Ovary (tissue), 3 donors: Measurements from ENCODE around the gene STX16.

Experiments used
- EP300 ChIP-seq: sonication (generic); formaldehyde crosslinking; IDR thresholded peaks from one replicate; pipeline ENCODE4 v1.6.1; 2017; ENCODE audit warnings: antibody characterized with exemption
- POLR2A ChIP-seq: fragments of 450-650 bp; IDR thresholded peaks from one replicate; pipeline ENCODE4 v1.6.1; 2017; ENCODE audit warnings: antibody characterized with exemption, mild to moderate bottlenecking, moderate library complexity
- TF ChIP-seq, protein P1 (sequence below), 3 donors: fragments of 450-650 bp in 2 of 3; fragments of 200-600 bp in 1 of 3; IDR thresholded peaks; one replicate each; pipeline versions ENCODE4 v1.5.1 to v1.8.0; 2016 to 2022; ENCODE audit warnings: antibody characterized with exemption in 3 of 3, mild to moderate bottlenecking in 1 of 3
- donor health status: DM: no; HTN: no; CAD: no.

DNA sequence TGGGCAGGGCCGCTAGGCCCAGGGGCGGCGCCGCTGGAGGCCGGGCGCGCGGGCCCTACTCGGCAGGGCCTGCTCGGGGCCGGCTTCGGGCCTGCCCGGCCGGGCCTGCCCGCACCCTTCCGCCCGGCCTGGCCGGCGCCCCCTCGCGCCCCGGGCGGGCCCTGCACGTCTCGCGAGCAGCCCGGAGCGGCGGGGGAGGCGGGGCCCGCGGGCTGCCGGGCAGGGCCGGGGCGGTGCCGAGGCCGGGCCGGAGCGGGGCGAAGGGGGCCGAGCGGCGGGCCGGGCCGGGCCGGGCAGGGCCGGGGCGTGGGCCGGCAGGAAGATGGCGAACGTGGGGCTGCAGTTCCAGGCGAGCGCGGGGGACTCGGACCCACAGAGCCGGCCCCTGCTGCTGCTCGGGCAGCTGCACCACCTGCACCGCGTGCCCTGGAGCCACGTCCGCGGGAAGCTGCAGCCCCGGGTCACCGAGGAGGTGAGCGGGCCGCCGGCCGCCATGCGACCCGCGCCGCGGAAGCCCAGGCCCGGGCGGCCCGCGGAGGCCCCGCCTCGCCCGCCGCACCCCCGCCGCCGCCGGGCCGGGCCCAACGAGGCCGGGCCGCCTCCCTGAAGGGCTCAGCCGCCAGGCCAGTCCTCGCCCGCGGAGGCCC lies 41.6 kb downstream of the STX16 start, which contains the start of gene NPEPL1:
- no peak for TF ChIP-seq EP300
- TF ChIP-seq, protein P1, sequence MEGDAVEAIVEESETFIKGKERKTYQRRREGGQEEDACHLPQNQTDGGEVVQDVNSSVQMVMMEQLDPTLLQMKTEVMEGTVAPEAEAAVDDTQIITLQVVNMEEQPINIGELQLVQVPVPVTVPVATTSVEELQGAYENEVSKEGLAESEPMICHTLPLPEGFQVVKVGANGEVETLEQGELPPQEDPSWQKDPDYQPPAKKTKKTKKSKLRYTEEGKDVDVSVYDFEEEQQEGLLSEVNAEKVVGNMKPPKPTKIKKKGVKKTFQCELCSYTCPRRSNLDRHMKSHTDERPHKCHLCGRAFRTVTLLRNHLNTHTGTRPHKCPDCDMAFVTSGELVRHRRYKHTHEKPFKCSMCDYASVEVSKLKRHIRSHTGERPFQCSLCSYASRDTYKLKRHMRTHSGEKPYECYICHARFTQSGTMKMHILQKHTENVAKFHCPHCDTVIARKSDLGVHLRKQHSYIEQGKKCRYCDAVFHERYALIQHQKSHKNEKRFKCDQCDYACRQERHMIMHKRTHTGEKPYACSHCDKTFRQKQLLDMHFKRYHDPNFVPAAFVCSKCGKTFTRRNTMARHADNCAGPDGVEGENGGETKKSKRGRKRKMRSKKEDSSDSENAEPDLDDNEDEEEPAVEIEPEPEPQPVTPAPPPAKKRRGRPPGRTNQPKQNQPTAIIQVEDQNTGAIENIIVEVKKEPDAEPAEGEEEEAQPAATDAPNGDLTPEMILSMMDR (IDR thresholded peaks at IDR 0.05): no peak
- TF ChIP-seq POLR2A: no peak
